Measurements from ENCODE around the gene C5AR1. TPM values are rescaled to one million over a fixed set of nuclear protein-coding genes. Genes with fewer than 3 reads are reported as not detected.

The C5AR1 gene
- total and polyA plus RNA-seq, 9 of the 15 experiments (the other 6 are each of a cell fraction or from before 2014, with no cell fraction given), result 0.06 to 1.6 (median 0.28) TPM; not detected in 3

DNA sequence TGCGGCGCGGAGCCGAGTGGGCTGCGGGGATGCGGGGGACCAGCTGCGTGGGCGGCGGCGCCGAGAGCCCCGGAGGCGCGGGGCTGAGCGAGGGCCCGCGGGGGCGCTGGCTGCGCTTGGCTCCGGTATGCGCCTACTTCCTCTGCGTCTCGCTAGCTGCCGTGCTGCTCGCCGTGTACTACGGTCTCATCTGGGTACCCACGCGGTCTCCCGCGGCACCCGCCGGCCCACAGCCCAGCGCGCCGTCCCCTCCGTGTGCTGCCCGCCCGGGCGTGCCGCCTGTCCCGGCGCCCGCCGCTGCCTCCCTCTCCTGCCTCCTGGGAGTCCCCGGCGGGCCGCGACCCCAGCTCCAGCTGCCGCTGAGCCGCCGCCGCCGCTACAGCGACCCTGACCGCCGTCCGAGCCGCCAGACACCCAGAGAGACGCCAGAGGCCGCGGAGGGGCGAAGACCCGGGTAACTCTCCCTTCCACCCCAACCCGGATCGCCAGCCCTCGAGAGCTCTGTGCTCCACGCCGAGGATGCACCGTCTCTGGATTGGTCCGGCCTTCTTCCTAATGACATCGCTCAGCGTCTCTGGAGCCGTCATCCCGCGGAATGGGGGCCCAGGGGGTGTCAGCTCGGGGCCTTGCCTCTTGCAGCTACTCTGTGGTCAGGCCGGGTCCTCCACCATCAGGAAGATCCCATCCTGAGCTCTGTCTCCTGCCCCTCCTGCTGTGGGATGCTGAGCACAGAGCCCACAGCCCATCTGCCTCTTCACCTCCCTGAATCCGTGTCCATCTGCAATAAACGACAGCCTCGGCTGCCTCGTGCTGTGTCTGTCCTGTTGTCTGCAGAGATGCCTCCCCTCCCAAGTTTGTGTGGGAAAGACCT is 34.5 kb upstream of the C5AR1 start (continued):
- TF ChIP-seq BCLAF1 (IDR thresholded peaks at IDR 0.05; ENCODE audit: borderline replicate concordance in 1 of 2, control insufficient read depth in 1 of 2, low read depth in 2 of 2, low read length in 1 of 2), result no peak
- TF ChIP-seq E2F6 (IDR thresholded peaks at IDR 0.05; ENCODE audit: borderline replicate concordance in 1 of 2, extremely low read depth in 1 of 2, insufficient read depth in 1 of 2, insufficient read length in 1 of 2, low read depth in 1 of 2, low read length in 1 of 2, poor library complexity in 1 of 2, severe bottlenecking in 1 of 2), result peak; percentile 4 to 9
- peak; percentile 86 for TF ChIP-seq RBM22 (IDR thresholded peaks at IDR 0.05; ENCODE audit: low read depth, low read length, poor library complexity, severe bottlenecking)
- no peak for TF ChIP-seq ZBTB12 (CRISPR knock-in tag; IDR thresholded peaks at IDR 0.05)
- no peak for TF ChIP-seq ZBTB43 (CRISPR knock-in tag; IDR thresholded peaks at IDR 0.05)
- no peak for TF ChIP-seq CBFA2T3 (IDR thresholded peaks at IDR 0.05)
- TF ChIP-seq FOSL1 (tag; conservative IDR thresholded peaks at IDR 0.05), result 0 out of 2 replicates have a peak, but pooled peaks have one; percentile 11
- TF ChIP-seq FOXK2 (conservative IDR thresholded peaks at IDR 0.05 in 1 of 2, IDR thresholded peaks at IDR 0.05 in 1 of 2; ENCODE audit: low read depth in 2 of 2), result no peak
- TF ChIP-seq CHD1 (IDR thresholded peaks at IDR 0.05; ENCODE audit: low read length), result peak; percentile 32
- TF ChIP-seq HCFC1 (IDR thresholded peaks at IDR 0.05; ENCODE audit: low read depth, low read length), result no peak
- TF ChIP-seq PCBP1 (IDR thresholded peaks at IDR 0.05; ENCODE audit: low read depth, low read length, poor library complexity, severe bottlenecking), result peak; percentile 39
- TF ChIP-seq, protein P1, sequence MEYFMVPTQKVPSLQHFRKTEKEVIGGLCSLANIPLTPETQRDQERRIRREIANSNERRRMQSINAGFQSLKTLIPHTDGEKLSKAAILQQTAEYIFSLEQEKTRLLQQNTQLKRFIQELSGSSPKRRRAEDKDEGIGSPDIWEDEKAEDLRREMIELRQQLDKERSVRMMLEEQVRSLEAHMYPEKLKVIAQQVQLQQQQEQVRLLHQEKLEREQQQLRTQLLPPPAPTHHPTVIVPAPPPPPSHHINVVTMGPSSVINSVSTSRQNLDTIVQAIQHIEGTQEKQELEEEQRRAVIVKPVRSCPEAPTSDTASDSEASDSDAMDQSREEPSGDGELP (CRISPR knock-in tag; IDR thresholded peaks at IDR 0.05; ENCODE audit: borderline replicate concordance), result no peak
- no peak for TF ChIP-seq CHD2 (IDR thresholded peaks at IDR 0.05; ENCODE audit: low read depth, low read length)

All from K562 (cell line).